Neural cell (in vitro differentiated cells): Measurements from ENCODE around the gene PRAMEF6.
"Not testable (repeated sequence)": the region's sequence is repeated elsewhere in the genome, so short reads cannot be mapped to it uniquely, and the experiment has no call there.

Source experiments
- EP300 ChIP-seq: fragments of 450-650 bp; conservative IDR thresholded peaks from 2 replicates; pipeline ENCODE4 v1.6.1; 2014; ENCODE audit warnings: antibody characterized with exemption, mild to moderate bottlenecking, moderate library complexity; ENCODE audit not compliant: poor library complexity, severe bottlenecking
- RAD21 ChIP-seq: fragments of 450-650 bp; conservative IDR thresholded peaks from 2 replicates; pipeline ENCODE4 v1.6.1; 2014; ENCODE audit warnings: antibody characterized with exemption, mild to moderate bottlenecking, moderate library complexity
- SMC3 ChIP-seq: fragments of 450-650 bp; conservative IDR thresholded peaks from 2 replicates; pipeline ENCODE4 v1.6.1; 2014; ENCODE audit warnings: antibody characterized with exemption, mild to moderate bottlenecking, moderate library complexity; ENCODE audit not compliant: poor library complexity
- TAF1 ChIP-seq: IDR thresholded peaks from 2 replicates; pipeline ENCODE4 v1.6.1; 2012; ENCODE audit warnings: low read depth

GRCh38 chr1:12903793-12904572, 43.4 kb downstream of the PRAMEF6 start:
- not testable (repeated sequence) for TF ChIP-seq TAF1, EP300, SMC3, RAD21
